PC-3 (cell line): ENCODE results near the gene CD6. TPM values are rescaled to one million over a fixed set of nuclear protein-coding genes. Genes with fewer than 3 reads are reported as not detected.

ENCODE experiments used
- ATAC-seq: fragments of 200-7000 bp; cut with Tn5 transposase; 2 replicates; pipeline ENCODE4 v1.9.1; 2020; ENCODE audit warnings: mild to moderate bottlenecking, moderate library complexity
- BruUV-seq: library from RNA; stranded (reverse); fragments of 400-500 nt; replicated peaks from 2 replicates; lab custom pipeline; 2021; lab: Mats Ljungman, UMichigan
- CTCF ChIA-PET: fragments of 300-600 bp; sonication (Branson Sonifier 250); formaldehyde crosslinking; loops from one replicate; lab custom pipeline; 2022; ENCODE audit warnings: antibody characterized with exemption; lab: Charles Lee
- POLR2A ChIA-PET: fragments of 300-600 bp; sonication (Branson Sonifier 250); formaldehyde crosslinking; loops from one replicate; lab custom pipeline; 2022; ENCODE audit warnings: antibody characterized with exemption; ENCODE audit not compliant: unreplicated experiment; lab: Charles Lee
- DNase-seq: peaks from one replicate; pipeline ENCODE4 v3.0.0-alpha.2; 2015
- H2AFZ ChIP-seq: fragments of 300-600 bp; sonication (generic); 2 replicates; pipeline ENCODE4 v1.6.0; 2016; ENCODE audit warnings: antibody characterized with exemption, low read length
- H3F3A ChIP-seq: fragments of 300-600 bp; sonication (generic); one replicate; pipeline ENCODE4 v1.6.0; 2017; ENCODE audit warnings: antibody characterized with exemption, low read length, control low read depth, mild to moderate bottlenecking; ENCODE audit not compliant: unreplicated experiment
- H3K27ac ChIP-seq: fragments of 300-600 bp; sonication (generic); 2 replicates; pipeline ENCODE4 v1.5.1; 2016; ENCODE audit warnings: mild to moderate bottlenecking, low read length
- H3K27me3 ChIP-seq: fragments of 300-600 bp; sonication (generic); 2 replicates; pipeline ENCODE4 v1.6.1; 2016; ENCODE audit warnings: low read length, mixed read lengths
- H3K36me3 ChIP-seq: fragments of 300-600 bp; sonication (generic); 2 replicates; pipeline ENCODE4 v1.6.1; 2016; ENCODE audit warnings: low read depth, mixed run types, low read length, mixed read lengths
- H3K4me1 ChIP-seq: fragments of 300-600 bp; sonication (generic); 2 replicates; pipeline ENCODE4 v1.5.1; 2016; ENCODE audit warnings: low read length; ENCODE audit not compliant: insufficient read depth
- H3K4me2 ChIP-seq: fragments of 300-600 bp; sonication (generic); 2 replicates; pipeline ENCODE4 v1.6.0; 2016; ENCODE audit warnings: low read length
- H3K4me3 ChIP-seq: fragments of 300-600 bp; sonication (generic); 2 replicates; pipeline ENCODE4 v1.5.1; 2016; ENCODE audit warnings: mild to moderate bottlenecking, low read length, mixed read lengths
- H3K79me2 ChIP-seq: fragments of 300-600 bp; sonication (generic); 2 replicates; pipeline ENCODE4 v1.6.1; 2017; ENCODE audit warnings: low read length, mixed read lengths
- H3K9ac ChIP-seq: fragments of 300-600 bp; sonication (generic); 2 replicates; pipeline ENCODE4 v1.6.0; 2016; ENCODE audit warnings: mild to moderate bottlenecking, low read length
- H3K9me2 ChIP-seq: fragments of 300-600 bp; sonication (generic); replicated peaks from 2 replicates; pipeline ENCODE4 v1.6.1; 2016; ENCODE audit warnings: mixed run types, low read length, mixed read lengths
- H3K9me3 ChIP-seq: fragments of 300-600 bp; sonication (generic); 2 replicates; pipeline ENCODE4 v1.6.1; 2016; ENCODE audit warnings: low read length, mixed read lengths
- H4K20me1 ChIP-seq: fragments of 300-600 bp; sonication (generic); 2 replicates; pipeline ENCODE4 v1.6.1; 2016; ENCODE audit warnings: low read length, mixed read lengths
- CTCF ChIP-seq: fragments of 300-600 bp; sonication (generic); conservative IDR thresholded peaks from 2 replicates; pipeline ENCODE4 v1.5.1; 2017; ENCODE audit warnings: antibody characterized with exemption, low read depth, mild to moderate bottlenecking, low read length
- EZH2 ChIP-seq: fragments of 300-600 bp; sonication (generic); IDR thresholded peaks from one replicate; pipeline ENCODE4 v1.6.1; 2017; ENCODE audit warnings: antibody characterized with exemption, mild to moderate bottlenecking, low read length; ENCODE audit not compliant: unreplicated experiment
- EZH2phosphoT487 ChIP-seq: fragments of 300-600 bp; sonication (generic); IDR thresholded peaks from 2 replicates; pipeline ENCODE4 v1.6.1; 2018; ENCODE audit warnings: mild to moderate bottlenecking, antibody characterized with exemption, low read length, borderline replicate concordance
- intact Hi-C: fragments of 100-400 bp; cut with micrococcal nuclease; formaldehyde crosslinking; loops from 2 replicates; pipeline ENCODE4 v1.9.0; 2023
- total RNA-seq: library from RNA; depleted of rRNA; stranded (reverse); fragments of >200 nt; gene quantifications from 2 replicates; pipeline ENCODE4 v1.2.3, GENCODE V29; 2014

Gene CD6
- total RNA-seq, 1 experiment from 2014 or later, result not detected

- Histone ChIP-seq H3K27me3 (peaks cover 48% of the 10 kb centered on the region), H3K9me2 (no peaks in the 10 kb centered on the region), H4K20me1 (no peaks in the 10 kb centered on the region), H3K79me2 (no peaks in the 10 kb centered on the region), H3K27ac (no peak overlapping the region), H3K4me2 (no peak overlapping the region), H3K36me3 (no peaks in the 10 kb centered on the region), H3F3A (no peaks in the 10 kb centered on the region), H3K9me3 (no peaks in the 10 kb centered on the region), H2AFZ (no peak overlapping the region), H3K4me3 (no peak overlapping the region), H3K4me1 (no peaks in the 10 kb centered on the region; the same call in 1 of the 2 replicates), H3K9ac (no peak overlapping the region)
- DNase-seq (no peak), ATAC-seq (no peak)
- TF ChIP-seq EZH2, result no peak
- no peak for TF ChIP-seq CTCF
- TF ChIP-seq EZH2phosphoT487, result no peak
- ChIA-PET POLR2A (no interaction called here), CTCF (no interaction called here)
- intact Hi-C loops, result no loop called here
- BruUV-seq, result no TSS peak
Observed at GRCh38 chr11:61009392-61010275, 38.2 kb downstream of the CD6 start.

GRCh38 chr11:61010466-61011228 is 39.2 kb downstream of the CD6 start:
- no peak for ATAC-seq

More at GRCh38 chr11:61010466-61011228, 39.2 kb downstream of the CD6 start:
- Histone ChIP-seq H3K9me3 (no peaks in the 10 kb centered on the region), H3K9ac (no peak overlapping the region), H3K36me3 (no peaks in the 10 kb centered on the region), H3K27me3 (peaks cover 53% of the 10 kb centered on the region), H3K4me1 (no peaks in the 10 kb centered on the region; the same call in 1 of the 2 replicates), H4K20me1 (no peaks in the 10 kb centered on the region), H3K79me2 (no peaks in the 10 kb centered on the region), H3K9me2 (no peaks in the 10 kb centered on the region), H3K4me2 (no peak overlapping the region), H3K27ac (no peak overlapping the region), H3F3A (no peaks in the 10 kb centered on the region), H2AFZ (no peak overlapping the region), H3K4me3 (no peak overlapping the region)
- CTCF ChIA-PET, result no interaction called here
- DNase-seq, result no peak
- TF ChIP-seq CTCF (no peak), EZH2 (no peak)
- intact Hi-C loops, result no loop called here
- POLR2A ChIA-PET, result no interaction called here
- BruUV-seq, result no TSS peak
